Liver (tissue), 9 donors: ENCODE data around the gene PLCD1. TPM values are rescaled to one million over a fixed set of nuclear protein-coding genes. Genes with fewer than 3 reads are reported as not detected.

Experiments
- DNase-seq: peaks from one replicate; pipeline ENCODE4 v3.0.0-alpha.2; 2017; ENCODE audit warnings: low spot score
- H3K27ac ChIP-seq, 2 donors: one replicate each; pipeline ENCODE4 v1.7.0; 2013; ENCODE audit warnings: inconsistent platforms in 2 of 2, low read length in 2 of 2, control low read depth in 1 of 2, low read depth in 1 of 2, mild to moderate bottlenecking in 1 of 2
- H3K27me3 ChIP-seq, 4 donors: one replicate each; pipeline versions ENCODE4 v1.6.1 to v1.7.0; 2013; ENCODE audit warnings: low read length in 3 of 4, inconsistent platforms in 1 of 4, mild to moderate bottlenecking in 1 of 4, moderate library complexity in 1 of 4; ENCODE audit not compliant: control insufficient read depth in 4 of 4, insufficient read depth in 4 of 4
- H3K36me3 ChIP-seq, 4 donors: one replicate each; pipeline versions ENCODE4 v1.6.1 to v1.7.0; 2013; ENCODE audit warnings: low read length in 3 of 4, mild to moderate bottlenecking in 3 of 4, low read depth in 1 of 4, moderate library complexity in 1 of 4; ENCODE audit not compliant: control insufficient read depth in 4 of 4, insufficient read depth in 3 of 4
- H3K4me1 ChIP-seq, 4 donors: one replicate each; pipeline versions ENCODE4 v1.6.1 to v1.7.0; 2013; ENCODE audit warnings: low read length in 3 of 4, mild to moderate bottlenecking in 3 of 4, moderate library complexity in 1 of 4; ENCODE audit not compliant: control insufficient read depth in 4 of 4, insufficient read depth in 4 of 4
- H3K4me3 ChIP-seq, 3 donors: one replicate each; pipeline versions ENCODE4 v1.6.1 to v1.7.0; 2013; ENCODE audit warnings: low read length in 3 of 3, control low read depth in 1 of 3, low read depth in 1 of 3, mild to moderate bottlenecking in 1 of 3
- H3K9ac ChIP-seq, 2 donors: one replicate each; pipeline ENCODE4 v1.7.0; 2013; ENCODE audit warnings: low read length in 2 of 2, mild to moderate bottlenecking in 2 of 2, moderate library complexity in 2 of 2, control low read depth in 1 of 2, low read depth in 1 of 2
- H3K9me3 ChIP-seq, 4 donors: one replicate each; pipeline versions ENCODE4 v1.6.1 to v1.7.0; 2013; ENCODE audit warnings: low read length in 3 of 4; ENCODE audit not compliant: control insufficient read depth in 4 of 4
- ATF3 ChIP-seq: IDR thresholded peaks from 2 replicates; pipeline ENCODE4 v1.6.1; 2016; ENCODE audit warnings: antibody characterized with exemption
- CTCF ChIP-seq: fragments of 150-350 bp; IDR thresholded peaks from 2 replicates; pipeline ENCODE4 v1.5.1; 2017; ENCODE audit warnings: improper control_type of control experiment, low read depth, low read length; ENCODE audit not compliant: missing input control
- EGR1 ChIP-seq, 2 donors: IDR thresholded peaks; 2 replicates each; pipeline ENCODE4 v1.6.1; 2016 to 2018; ENCODE audit warnings: antibody characterized with exemption in 2 of 2, low read depth in 2 of 2
- FOXA1 ChIP-seq: IDR thresholded peaks from 2 replicates; pipeline ENCODE4 v1.6.1; 2016; ENCODE audit warnings: antibody characterized with exemption
- FOXA2 ChIP-seq: IDR thresholded peaks from 2 replicates; pipeline ENCODE4 v1.6.1; 2016; ENCODE audit warnings: antibody characterized with exemption
- GABPA ChIP-seq, 2 donors: IDR thresholded peaks in 1 of 2; conservative IDR thresholded peaks in 1 of 2; 2 replicates each; pipeline ENCODE4 v1.6.1; 2016; ENCODE audit warnings: antibody characterized with exemption in 2 of 2, mild to moderate bottlenecking in 1 of 2, moderate library complexity in 1 of 2
- HNF4A ChIP-seq, 2 donors: conservative IDR thresholded peaks; 2 replicates each; pipeline ENCODE4 v1.6.1; 2016; ENCODE audit warnings: antibody characterized with exemption in 2 of 2, mild to moderate bottlenecking in 2 of 2
- HNF4G ChIP-seq: IDR thresholded peaks from 2 replicates; pipeline ENCODE4 v1.6.1; 2016; ENCODE audit warnings: antibody characterized with exemption
- JUND ChIP-seq, 2 donors: IDR thresholded peaks; 2 replicates each; pipeline ENCODE4 v1.6.1; 2016; ENCODE audit warnings: antibody characterized with exemption in 2 of 2
- NR2F2 ChIP-seq: IDR thresholded peaks from 2 replicates; pipeline ENCODE4 v1.6.1; 2016; ENCODE audit warnings: antibody characterized with exemption
- RAD21 ChIP-seq, 2 donors: IDR thresholded peaks; 2 replicates each; pipeline ENCODE4 v1.6.1; 2016; ENCODE audit warnings: antibody characterized with exemption in 2 of 2, mild to moderate bottlenecking in 2 of 2
- REST ChIP-seq: IDR thresholded peaks from 2 replicates; pipeline ENCODE4 v1.6.1; 2016; ENCODE audit warnings: antibody characterized with exemption, mild to moderate bottlenecking
- RXRA ChIP-seq, 2 donors: IDR thresholded peaks; 2 replicates each; pipeline ENCODE4 v1.6.1; 2017 to 2018; ENCODE audit warnings: antibody characterized with exemption in 2 of 2, mild to moderate bottlenecking in 1 of 2
- SP1 ChIP-seq: IDR thresholded peaks from 2 replicates; pipeline ENCODE4 v1.6.1; 2018; ENCODE audit warnings: antibody characterized with exemption, mild to moderate bottlenecking
- TAF1 ChIP-seq: conservative IDR thresholded peaks from 2 replicates; pipeline ENCODE4 v1.6.1; 2016; ENCODE audit warnings: antibody characterized with exemption, mild to moderate bottlenecking
- YY1 ChIP-seq: IDR thresholded peaks from 2 replicates; pipeline ENCODE4 v1.6.1; 2016; ENCODE audit warnings: antibody characterized with exemption, mild to moderate bottlenecking
- ZBTB33 ChIP-seq: IDR thresholded peaks from 2 replicates; pipeline ENCODE4 v1.6.1; 2016; ENCODE audit warnings: antibody characterized with exemption
- WGBS: extraction: QIAGEN DNeasy Blood & Tissue Kit; methylation state at CpG from one replicate; pipeline ENCODE4 v1.1.7; 2013; 5-methylcytosine and 5-hydroxymethylcytosine counted together
- polyA plus RNA-seq, 2 donors: library from polyadenylated mRNA; stranded (reverse) in 1 of 2; unstranded in 1 of 2; fragments of 200-250 nt in 1 of 2; fragments of >200 nt in 1 of 2; fragmentation: Nextera tagmentation in 1 of 2; extraction: Ambion mirVana in 1 of 2; gene quantifications; one replicate each; pipeline versions ENCODE4 v1.2.1 to v1.2.3, GENCODE V29; 2013 to 2015
- total RNA-seq, 2 donors: library from RNA; depleted of rRNA; stranded (reverse); fragments of >200 nt; gene quantifications; one replicate each; pipeline ENCODE4 v1.2.3, GENCODE V29; 2014
- TF ChIP-seq, protein P1 (sequence below): IDR thresholded peaks from 2 replicates; pipeline ENCODE4 v1.6.1; 2016; ENCODE audit warnings: antibody characterized with exemption
- donor health status: healthy.
- donor health status: healthy.
- donor health status: healthy.
- donor health status: healthy.
- donor health status: healthy.

PLCD1 gene
- total and polyA plus RNA-seq, 4 donors: 6.7 to 10.5 (median 9.1) TPM

GRCh38 chr3:37986479-37987314 lies 42.7 kb downstream of the PLCD1 start:
- Histone ChIP-seq H3K36me3 (peaks cover 0 to 11% (median 0%) of the 10 kb centered on the region in 4 donors), H3K4me1 (peaks cover 0 to 8% (median 5%) of the 10 kb centered on the region in 4 donors), H3K4me3 (no peak overlapping the region), H3K27me3 (no peaks in the 10 kb centered on the region), H3K9me3 (no peaks in the 10 kb centered on the region), H3K9ac (no peak overlapping the region), H3K27ac (no peak overlapping the region)
- DNase-seq: no peak
- 68% methylated on average over 12 of the region's 12 CpGs for WGBS
- peak; percentile 53 for TF ChIP-seq FOXA2
- TF ChIP-seq RAD21 (IDR thresholded peaks at IDR 0.05): no peak

GRCh38 chr3:37985637-37986320 lies 43.7 kb downstream of the PLCD1 start:
- peaks cover 0 to 11% (median 0%) of the 10 kb centered on the region in 4 donors for H3K36me3 ChIP-seq
- no peak for TF ChIP-seq SP1
- no peak for TF ChIP-seq JUND (IDR thresholded peaks at IDR 0.05)
- TF ChIP-seq TAF1: no peak
- TF ChIP-seq RXRA (IDR thresholded peaks at IDR 0.05): no peak
- no peak for TF ChIP-seq FOXA1
- TF ChIP-seq HNF4A (conservative IDR thresholded peaks at IDR 0.05): no peak
- no peak for TF ChIP-seq EGR1 (IDR thresholded peaks at IDR 0.05; ENCODE audit: low read depth in 2 of 2)
- no peak for TF ChIP-seq ATF3
- no peak for TF ChIP-seq CTCF
- TF ChIP-seq NR2F2: no peak
- TF ChIP-seq FOXA2: no peak
- TF ChIP-seq ZBTB33: no peak
- no peak for TF ChIP-seq GABPA (IDR thresholded peaks at IDR 0.05 in 1 of 2, conservative IDR thresholded peaks at IDR 0.05 in 1 of 2)
- TF ChIP-seq, protein P1, sequence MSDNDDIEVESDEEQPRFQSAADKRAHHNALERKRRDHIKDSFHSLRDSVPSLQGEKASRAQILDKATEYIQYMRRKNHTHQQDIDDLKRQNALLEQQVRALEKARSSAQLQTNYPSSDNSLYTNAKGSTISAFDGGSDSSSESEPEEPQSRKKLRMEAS: no peak
- TF ChIP-seq RAD21 (IDR thresholded peaks at IDR 0.05): no peak
- no peak for TF ChIP-seq HNF4G
- no peak for TF ChIP-seq REST
- no peak for TF ChIP-seq YY1
- H3K4me3 ChIP-seq: no peak overlapping the region
- H3K27me3 ChIP-seq: no peaks in the 10 kb centered on the region
- no peak for DNase-seq
- H3K9me3 ChIP-seq: no peaks in the 10 kb centered on the region
- H3K9ac ChIP-seq: no peak overlapping the region
- 67% methylated on average over 8 of the region's 8 CpGs for WGBS
- H3K4me1 ChIP-seq: peaks cover 0 to 12% (median 5%) of the 10 kb centered on the region in 4 donors
- no peak overlapping the region for H3K27ac ChIP-seq
